Epithelial cell of prostate (primary cell): ENCODE results near the gene FGF22.
"Not testable (repeated sequence)": the region's sequence is repeated elsewhere in the genome, so short reads cannot be mapped to it uniquely, and the experiment has no call there.

Source experiments
- DNase-seq: peaks from one replicate; pipeline ENCODE4 v3.0.0-alpha.2; 2011; ENCODE audit warnings: low read depth, low spot score
- H3K27ac ChIP-seq: fragments of 450-650 bp; 2 replicates; pipeline ENCODE4 v1.5.1; 2017; ENCODE audit warnings: mild to moderate bottlenecking

FGF22 gene

GRCh38 chr19:605061-605971 is 34.4 kb upstream of the FGF22 start:
- DNase-seq, H3K27ac ChIP-seq: not testable (repeated sequence)

- H3K27ac ChIP-seq = no peak overlapping the region
Measured at GRCh38 chr19:607301-608154, 32.2 kb upstream of the FGF22 start.

GRCh38 chr19:608155-609003 is 31.3 kb upstream of the FGF22 start:
- DNase-seq = no peak
- no peak overlapping the region for H3K27ac ChIP-seq

More at GRCh38 chr19:607301-608154, 32.2 kb upstream of the FGF22 start:
- no peak for DNase-seq

GRCh38 chr19:609004-609346 is 30.7 kb upstream of the FGF22 start:
- no peak for DNase-seq
- no peak overlapping the region for H3K27ac ChIP-seq

- no peak for DNase-seq
- no peak overlapping the region for H3K27ac ChIP-seq
Measured at GRCh38 chr19:610071-610800, 29.4 kb upstream of the FGF22 start.

- no peak overlapping the region for H3K27ac ChIP-seq
- DNase-seq = no peak
Measured at GRCh38 chr19:610801-611480, 28.7 kb upstream of the FGF22 start.

GRCh38 chr19:611481-611868 is 28.2 kb upstream of the FGF22 start:
- peak; percentile 33 for DNase-seq
- no peak overlapping the region for H3K27ac ChIP-seq

- DNase-seq = no peak
- no peak overlapping the region for H3K27ac ChIP-seq
Measured at GRCh38 chr19:612941-613340, 26.7 kb upstream of the FGF22 start.

- no peak for DNase-seq
- no peak overlapping the region for H3K27ac ChIP-seq
Measured at GRCh38 chr19:613732-614567, 25.7 kb upstream of the FGF22 start.

- no peak for DNase-seq
- H3K27ac ChIP-seq = no peak overlapping the region
Measured at GRCh38 chr19:615619-616018, 24.1 kb upstream of the FGF22 start.

- no peak for DNase-seq
Measured at GRCh38 chr19:616062-616700, 23.5 kb upstream of the FGF22 start.

GRCh38 chr19:616747-617526 is 22.7 kb upstream of the FGF22 start:
- no peak for DNase-seq
- no peak overlapping the region for H3K27ac ChIP-seq

More at GRCh38 chr19:616062-616700, 23.5 kb upstream of the FGF22 start:
- H3K27ac ChIP-seq = no peak overlapping the region

GRCh38 chr19:617551-618246 is 22.0 kb upstream of the FGF22 start:
- no peak overlapping the region for H3K27ac ChIP-seq
- no peak for DNase-seq

GRCh38 chr19:618247-618619 is 21.4 kb upstream of the FGF22 start:
- no peak overlapping the region for H3K27ac ChIP-seq

GRCh38 chr19:618674-619285 is 20.9 kb upstream of the FGF22 start:
- no peak overlapping the region for H3K27ac ChIP-seq
- no peak for DNase-seq

More at GRCh38 chr19:618247-618619, 21.4 kb upstream of the FGF22 start:
- no peak for DNase-seq
